Gastroesophageal sphincter (tissue), 2 donors: ENCODE measurements around the gene TOP1.

ENCODE experiments used
- EP300 ChIP-seq: sonication (generic); formaldehyde crosslinking; IDR thresholded peaks from one replicate; pipeline ENCODE4 v1.6.1; 2017; ENCODE audit warnings: antibody characterized with exemption, mild to moderate bottlenecking
- POLR2AphosphoS5 ChIP-seq: sonication (generic); formaldehyde crosslinking; IDR thresholded peaks from one replicate; pipeline ENCODE4 v1.6.1; 2017; ENCODE audit warnings: antibody characterized with exemption

GRCh38 chr20:41047279-41047974 lies 18.8 kb downstream of the TOP1 start:
- TF ChIP-seq POLR2AphosphoS5 (no peak), EP300 (no peak)
